Activated T-cell treated with anti-CD3 and anti-CD28 coated beads, Interleukin-2, amount 50 U/mL, for 1 hour (primary cell): Measurements from ENCODE around the gene RAB11FIP5.

Experiments used
- DNase-seq: peaks from one replicate; pipeline ENCODE4 v3.0.0-alpha.2; 2020

The RAB11FIP5 gene

GRCh38 chr2:73028841-73029240 is 83.9 kb downstream of the RAB11FIP5 start:
- no peak for DNase-seq

- DNase-seq: no peak
Observed at GRCh38 chr2:73027340-73027739, 85.4 kb downstream of the RAB11FIP5 start.

- no peak for DNase-seq
Observed at GRCh38 chr2:73023497-73023896, 89.3 kb downstream of the RAB11FIP5 start.
